ENCODE data around the gene ZC3HAV1L. TPM values are rescaled to one million over a fixed set of nuclear protein-coding genes. Genes with fewer than 3 reads are reported as not detected.
"Not testable (repeated sequence)": the region's sequence is repeated elsewhere in the genome, so short reads cannot be mapped to it uniquely, and the experiment has no call there.

ZC3HAV1L gene
- total and polyA plus RNA-seq, 8 donors, result 0.33 to 31.9 (median 9.4) TPM

- no peaks in the 10 kb centered on the region for H3K9me3 ChIP-seq
- no peak for TF ChIP-seq POLR2A (IDR thresholded peaks at IDR 0.05)
- no peak overlapping the region for H3K4me3 ChIP-seq
- H3K27me3 ChIP-seq, result no peaks in the 10 kb centered on the region
- no peak overlapping the region for H3K27ac ChIP-seq
- DNase-seq, result no peak
- peaks cover 0 to 28% (median 10%) of the 10 kb centered on the region in 4 donors for H3K4me1 ChIP-seq
- H3K36me3 ChIP-seq, result peaks cover 43 to 97% (median 97%) of the 10 kb centered on the region in 4 donors
- intact Hi-C loops (cut with DNase I; ENCODE audit: low total_unique reads), result no loop called here
- WGBS, 5 donors, result 96 to 97% (median 97%) methylated on average over 15 of the region's 15 CpGs
Measured at GRCh38 chr7:139079861-139080260, 44.0 kb upstream of the ZC3HAV1L start.

GRCh38 chr7:139078911-139079310 is 43.1 kb upstream of the ZC3HAV1L start:
- no peak for TF ChIP-seq POLR2A (IDR thresholded peaks at IDR 0.05)
- no peak for TF ChIP-seq EP300 (IDR thresholded peaks at IDR 0.05)
- TF ChIP-seq, protein P1, sequence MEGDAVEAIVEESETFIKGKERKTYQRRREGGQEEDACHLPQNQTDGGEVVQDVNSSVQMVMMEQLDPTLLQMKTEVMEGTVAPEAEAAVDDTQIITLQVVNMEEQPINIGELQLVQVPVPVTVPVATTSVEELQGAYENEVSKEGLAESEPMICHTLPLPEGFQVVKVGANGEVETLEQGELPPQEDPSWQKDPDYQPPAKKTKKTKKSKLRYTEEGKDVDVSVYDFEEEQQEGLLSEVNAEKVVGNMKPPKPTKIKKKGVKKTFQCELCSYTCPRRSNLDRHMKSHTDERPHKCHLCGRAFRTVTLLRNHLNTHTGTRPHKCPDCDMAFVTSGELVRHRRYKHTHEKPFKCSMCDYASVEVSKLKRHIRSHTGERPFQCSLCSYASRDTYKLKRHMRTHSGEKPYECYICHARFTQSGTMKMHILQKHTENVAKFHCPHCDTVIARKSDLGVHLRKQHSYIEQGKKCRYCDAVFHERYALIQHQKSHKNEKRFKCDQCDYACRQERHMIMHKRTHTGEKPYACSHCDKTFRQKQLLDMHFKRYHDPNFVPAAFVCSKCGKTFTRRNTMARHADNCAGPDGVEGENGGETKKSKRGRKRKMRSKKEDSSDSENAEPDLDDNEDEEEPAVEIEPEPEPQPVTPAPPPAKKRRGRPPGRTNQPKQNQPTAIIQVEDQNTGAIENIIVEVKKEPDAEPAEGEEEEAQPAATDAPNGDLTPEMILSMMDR (IDR thresholded peaks at IDR 0.05), result no peak
- Histone ChIP-seq H3K27ac (no peak overlapping the region), H3K4me3 (no peak overlapping the region), H3K36me3 (peaks cover 42 to 93% (median 89%) of the 10 kb centered on the region in 4 donors), H3K4me1 (peaks cover 0 to 30% (median 11%) of the 10 kb centered on the region in 4 donors), H3K9me3 (no peaks in the 10 kb centered on the region), H3K27me3 (no peaks in the 10 kb centered on the region)
- WGBS, 5 donors, result 74 to 100% (median 79%) methylated on average over 1 of the region's 1 CpG
- peak in 1 of 2 donors; percentile 26 for DNase-seq
- intact Hi-C loops (cut with DNase I; ENCODE audit: low total_unique reads), result no loop called here

GRCh38 chr7:139078399-139078798 is 42.6 kb upstream of the ZC3HAV1L start:
- Histone ChIP-seq H3K36me3 (peaks cover 46 to 93% (median 89%) of the 10 kb centered on the region in 4 donors), H3K9me3 (no peaks in the 10 kb centered on the region), H3K27me3 (no peaks in the 10 kb centered on the region), H3K4me1 (peaks cover 0 to 30% (median 11%) of the 10 kb centered on the region in 4 donors), H3K27ac (no peak overlapping the region), H3K4me3 (no peak overlapping the region)
- 79 to 96% (median 89%) methylated on average over 1 of the region's 1 CpG for WGBS, 5 donors
- no peak for DNase-seq
- TF ChIP-seq, protein P1 (IDR thresholded peaks at IDR 0.05), result no peak
- TF ChIP-seq POLR2A (IDR thresholded peaks at IDR 0.05), result no peak
- TF ChIP-seq POLR2AphosphoS5 (IDR thresholded peaks at IDR 0.05), result no peak
- TF ChIP-seq EP300 (IDR thresholded peaks at IDR 0.05), result no peak
- intact Hi-C loops (cut with DNase I; ENCODE audit: low total_unique reads), result no loop called here

GRCh38 chr7:139077706-139078105 is 41.9 kb upstream of the ZC3HAV1L start:
- H3K9me3 ChIP-seq; H3K4me3 ChIP-seq; H3K27me3 ChIP-seq; intact Hi-C loops (cut with DNase I; ENCODE audit: low total_unique reads); DNase-seq; H3K27ac ChIP-seq: not testable (repeated sequence)
- H3K4me1 ChIP-seq, result peaks cover 0 to 30% (median 11%) of the 10 kb centered on the region in 4 donors
- peaks cover 53 to 93% (median 89%) of the 10 kb centered on the region in 4 donors for H3K36me3 ChIP-seq
- 43 to 79% (median 54%) methylated on average over 5 of the region's 5 CpGs for WGBS, 5 donors

DNA sequence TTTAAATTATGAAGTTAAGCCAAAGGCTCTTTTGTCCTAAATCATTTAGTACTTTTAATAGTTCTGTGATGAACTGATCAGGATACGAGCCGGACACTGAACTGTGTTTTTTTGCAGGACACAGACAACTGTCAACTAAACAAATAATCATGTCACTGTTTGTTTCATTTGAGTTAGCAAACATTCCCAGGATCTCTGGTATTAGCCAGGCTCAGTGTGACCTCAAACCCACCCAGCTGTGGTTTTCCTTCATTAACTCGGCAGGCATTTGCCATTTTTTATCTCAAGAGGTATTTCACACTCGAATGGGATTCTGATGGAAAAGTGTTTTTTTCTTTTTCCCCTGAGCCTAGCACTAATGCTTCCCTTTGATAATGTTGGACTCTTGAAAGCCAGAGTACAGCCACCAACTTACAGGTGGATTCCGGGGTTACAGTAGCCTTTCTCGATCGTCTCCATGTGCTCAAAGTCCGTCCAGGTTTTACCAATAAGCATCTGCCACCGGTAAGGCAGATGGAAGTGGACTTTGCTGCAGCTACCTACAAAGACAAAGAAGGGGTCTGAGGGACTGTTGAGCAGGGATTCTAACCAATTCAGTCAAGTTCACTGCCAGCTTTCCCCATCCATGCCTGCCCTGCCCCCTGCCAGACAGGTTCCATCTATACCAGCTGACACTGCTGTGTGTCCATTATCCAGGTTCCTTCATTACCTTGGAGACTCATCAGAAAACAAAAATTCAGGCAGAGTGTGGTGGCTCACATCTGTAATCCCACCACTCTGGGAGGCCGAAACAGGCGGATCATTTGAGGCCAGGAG is 40.2 kb upstream of the ZC3HAV1L start:
- no peak for DNase-seq
- H3K36me3 ChIP-seq, result peaks cover 55 to 93% (median 90%) of the 10 kb centered on the region in 4 donors
- H3K4me3 ChIP-seq, result no peak overlapping the region
- peaks cover 0 to 24% (median 8%) of the 10 kb centered on the region in 4 donors for H3K4me1 ChIP-seq
- H3K9me3 ChIP-seq, result no peaks in the 10 kb centered on the region
- H3K27me3 ChIP-seq, result no peaks in the 10 kb centered on the region
- TF ChIP-seq EP300 (IDR thresholded peaks at IDR 0.05) (no peak), POLR2A (IDR thresholded peaks at IDR 0.05) (no peak), POLR2AphosphoS5 (IDR thresholded peaks at IDR 0.05) (no peak)
- TF ChIP-seq, protein P1 (IDR thresholded peaks at IDR 0.05), result no peak
- WGBS, 5 donors, result 77 to 83% (median 81%) methylated on average over 11 of the region's 11 CpGs
- intact Hi-C loops (cut with DNase I; ENCODE audit: low total_unique reads), result no loop called here
- no peak overlapping the region for H3K27ac ChIP-seq
